Kidney glomerular epithelial cell (primary cell): ENCODE results near the gene VSIG10L.

Experiments
- DNase-seq: peaks from one replicate; lab custom pipeline; 2025; lab: John Stamatoyannopoulos, UW

Gene VSIG10L

GRCh38 chr19:51338563-51339312 lies 3.2 kb downstream of the VSIG10L start:
- DNase-seq: peak; percentile 89

DNA sequence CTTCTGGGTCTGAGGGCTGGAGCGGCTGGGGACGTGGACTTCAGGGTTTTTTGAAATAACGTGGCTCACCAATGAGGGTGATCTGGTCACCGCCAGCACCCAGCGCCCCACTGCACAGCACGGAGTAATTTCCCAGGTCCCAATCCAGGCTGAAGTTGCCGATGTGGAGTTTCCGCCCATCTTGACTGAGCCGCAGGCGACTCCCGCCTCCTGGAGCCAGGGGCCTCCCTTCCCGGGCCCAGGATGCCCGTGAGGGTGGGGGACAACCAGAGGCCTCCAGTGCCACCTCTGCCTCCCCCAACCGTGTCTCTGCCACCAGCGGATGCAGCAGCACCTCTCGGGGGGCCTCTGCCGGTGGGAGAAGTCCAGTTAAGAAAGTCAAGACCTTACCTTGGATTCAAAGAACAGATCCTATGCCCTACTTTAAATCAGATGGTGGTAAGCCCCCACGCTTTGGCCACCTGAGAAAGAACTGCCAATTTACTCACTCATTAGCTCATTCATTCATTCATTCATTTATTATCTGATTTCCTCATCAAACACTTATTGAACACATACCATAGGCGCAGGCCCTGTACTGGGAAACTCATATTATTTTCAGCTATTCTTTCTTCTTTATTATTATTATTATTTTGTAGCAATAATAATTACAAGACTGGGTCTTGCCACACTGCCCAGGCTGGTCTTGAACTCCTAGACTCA lies 3.9 kb downstream of the VSIG10L start:
- DNase-seq: no peak

DNA sequence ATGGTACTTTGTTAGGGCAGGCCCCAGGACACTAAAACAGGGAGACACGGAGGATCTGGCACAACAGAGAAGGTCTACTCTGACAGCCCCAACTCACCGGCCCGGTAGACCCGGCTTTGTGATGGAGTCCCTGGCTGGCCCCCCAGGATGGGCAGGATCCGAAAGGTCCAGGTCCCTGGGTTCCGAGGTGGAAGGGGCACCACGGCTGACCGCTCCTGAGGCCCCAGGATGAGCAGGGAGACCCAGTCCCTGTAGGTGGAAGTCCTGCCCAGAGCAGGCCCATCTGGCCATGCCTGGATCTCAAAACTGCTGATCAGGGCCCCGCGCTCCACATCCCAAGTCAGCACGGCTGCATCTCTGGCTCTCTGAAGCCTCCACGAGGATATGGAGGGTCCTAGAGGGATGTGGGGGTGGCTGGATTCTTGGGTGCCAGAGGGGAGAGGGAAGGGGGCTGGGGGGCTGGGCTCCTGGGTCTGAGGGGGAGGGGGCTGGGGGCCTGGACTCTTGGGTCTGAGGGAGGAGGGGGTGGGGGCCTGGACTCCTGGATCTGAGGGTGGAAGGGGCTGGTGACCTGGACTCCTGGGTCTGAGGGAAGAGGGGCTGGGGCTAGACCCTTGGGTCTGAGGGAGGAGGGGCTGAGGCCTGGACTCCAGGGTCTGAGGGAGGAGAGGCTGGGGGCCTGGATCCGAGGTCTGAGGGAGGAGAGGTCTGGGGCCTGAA lies 4.6 kb downstream of the VSIG10L start:
- no peak for DNase-seq

DNA sequence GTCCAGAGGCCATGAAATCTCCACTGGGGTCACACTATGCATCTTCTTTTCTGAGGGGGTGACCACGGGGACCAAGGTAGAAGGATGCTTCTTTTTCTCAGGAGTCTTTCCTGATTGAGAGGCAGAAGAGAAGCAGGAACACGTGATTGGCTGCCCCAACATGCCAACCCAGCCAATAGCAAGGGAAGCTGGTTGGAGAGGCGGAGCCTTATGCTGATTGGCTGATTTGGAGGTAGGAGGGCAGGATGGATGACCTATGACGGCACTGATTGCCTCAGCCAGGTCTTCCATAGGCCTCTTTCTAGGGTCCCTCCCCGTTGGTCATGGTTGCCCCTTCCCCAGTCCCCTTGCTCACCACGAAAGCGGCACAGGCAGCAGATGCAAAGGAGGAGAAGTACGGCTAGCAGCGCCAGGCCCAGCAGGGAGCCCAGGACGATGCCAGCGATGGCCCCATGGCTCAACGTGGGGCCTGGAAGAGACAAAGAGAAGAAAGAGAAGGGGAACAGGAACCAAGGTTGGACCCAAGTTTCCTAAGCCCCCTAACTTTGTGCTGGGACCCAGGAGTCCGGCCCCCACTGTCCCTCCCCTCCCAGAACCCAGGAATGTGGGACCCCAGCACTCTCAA lies 8.0 kb downstream of the VSIG10L start:
- DNase-seq: no peak

DNA sequence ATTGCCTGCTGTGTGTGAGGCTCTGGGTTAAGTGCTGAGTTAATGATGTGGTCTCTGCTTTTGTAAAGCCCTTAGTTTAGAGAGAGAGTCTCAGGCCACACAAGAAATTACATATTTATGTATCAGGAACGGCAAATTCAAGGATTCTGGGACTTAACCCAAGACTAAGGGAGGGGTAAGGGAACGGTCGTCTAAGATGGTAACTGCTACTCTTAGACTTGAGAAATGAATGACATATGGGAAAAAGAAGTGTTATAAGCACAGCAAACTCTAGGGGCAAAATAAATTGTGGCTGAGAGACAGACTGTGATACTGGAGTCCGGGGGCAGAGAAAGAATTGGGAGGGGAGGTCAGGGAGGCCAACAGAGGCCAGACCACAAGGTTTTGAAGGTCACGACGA lies 10.2 kb downstream of the VSIG10L start:
- no peak for DNase-seq

DNA sequence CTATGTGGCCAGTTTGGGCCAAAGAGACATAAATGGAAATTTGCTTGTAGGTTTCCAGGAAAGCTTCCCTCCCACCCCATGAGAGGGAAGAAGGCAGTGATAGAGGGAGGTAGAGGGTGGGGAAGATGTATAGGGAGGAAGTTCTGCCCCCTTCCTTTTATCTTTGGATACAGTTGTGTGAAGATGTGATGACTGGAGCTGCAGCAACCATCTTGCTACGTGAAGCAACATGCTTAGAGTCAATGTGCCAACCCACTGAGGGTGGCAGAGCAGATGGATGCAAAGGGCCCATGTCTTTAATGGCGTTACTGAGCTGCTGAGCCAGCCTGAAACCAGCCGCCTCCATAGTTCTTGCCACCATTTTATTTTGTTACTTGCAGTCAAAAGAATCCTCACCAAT lies 10.7 kb downstream of the VSIG10L start:
- DNase-seq: no peak

- DNase-seq: no peak
Observed at GRCh38 chr19:51330366-51330765, 11.6 kb downstream of the VSIG10L start.

- DNase-seq: no peak
Observed at GRCh38 chr19:51329411-51329810, 12.5 kb downstream of the VSIG10L start.

- DNase-seq: peak; percentile 2
Observed at GRCh38 chr19:51327066-51328001, 14.6 kb downstream of the VSIG10L start.

- DNase-seq: no peak
Observed at GRCh38 chr19:51326216-51327065, 15.5 kb downstream of the VSIG10L start.

- DNase-seq: no peak
Observed at GRCh38 chr19:51325161-51325976, 16.6 kb downstream of the VSIG10L start.

GRCh38 chr19:51324167-51324481 lies 17.8 kb downstream of the VSIG10L start:
- DNase-seq: no peak

DNA sequence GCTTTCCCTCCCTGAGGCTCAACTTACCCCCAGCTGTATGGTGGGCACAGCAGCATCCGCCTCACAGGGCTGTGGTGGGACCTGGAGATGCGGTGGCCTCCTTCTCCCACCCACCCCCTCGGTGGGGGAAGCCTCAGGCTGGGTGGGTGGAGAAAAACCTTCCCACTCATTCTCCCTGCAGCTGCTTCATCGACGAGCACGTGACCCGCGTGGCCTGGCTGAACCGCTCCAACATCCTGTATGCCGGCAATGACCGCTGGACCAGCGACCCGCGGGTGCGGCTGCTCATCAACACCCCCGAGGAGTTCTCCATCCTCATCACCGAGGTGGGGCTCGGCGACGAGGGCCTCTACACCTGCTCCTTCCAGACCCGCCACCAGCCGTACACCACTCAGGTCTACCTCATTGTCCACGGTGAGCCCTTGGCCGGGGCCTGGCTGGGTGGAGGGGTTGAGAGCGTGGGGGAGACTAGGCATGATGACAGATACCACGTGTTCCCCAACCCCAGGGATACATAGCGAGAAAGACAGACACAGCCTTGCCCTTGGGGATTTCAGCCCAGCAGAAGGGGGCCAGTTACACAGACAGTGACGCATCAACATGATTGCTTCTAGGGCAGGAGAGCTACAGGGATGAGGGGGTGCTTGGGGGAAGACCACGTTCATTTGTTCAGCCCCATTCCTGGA lies 18.3 kb downstream of the VSIG10L start:
- DNase-seq: no peak

DNA sequence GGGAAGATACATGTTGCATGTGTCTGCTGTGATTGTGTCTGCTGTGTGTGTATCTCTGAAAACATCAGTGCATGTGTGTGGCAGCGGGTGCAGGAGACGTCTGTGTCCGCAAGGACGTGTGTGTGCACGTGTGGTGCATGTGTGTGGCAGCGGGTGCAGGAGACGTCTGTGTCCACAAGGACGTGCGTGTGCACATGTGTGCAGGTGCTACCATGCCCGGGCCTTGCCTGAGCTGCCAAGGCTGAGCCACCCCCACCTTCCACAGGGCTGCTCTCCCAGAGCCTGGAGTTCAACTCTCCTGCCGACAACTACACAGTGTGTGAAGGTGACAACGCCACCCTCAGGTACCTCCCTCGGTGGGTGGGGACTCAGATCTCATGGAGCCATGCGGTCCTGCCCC lies 20.1 kb downstream of the VSIG10L start:
- DNase-seq: no peak

DNA sequence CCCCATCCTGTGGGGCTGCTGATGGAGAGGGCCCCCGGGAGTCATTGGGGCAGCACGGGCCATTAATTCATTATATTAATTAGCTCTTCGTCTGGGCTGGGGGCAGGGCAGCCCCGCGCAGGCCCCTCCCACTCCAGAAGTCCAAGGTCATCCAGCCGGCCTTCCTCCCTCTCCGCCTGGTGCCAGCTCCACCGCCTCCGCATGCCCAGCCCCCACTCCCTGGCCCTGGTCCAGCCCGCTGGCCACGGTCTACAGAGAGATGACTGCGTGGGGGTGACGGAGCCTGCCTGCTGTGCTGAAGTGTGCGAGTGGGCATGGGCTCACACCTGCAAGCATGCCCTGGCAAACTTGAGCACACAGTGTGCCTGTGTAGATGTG lies 21.7 kb downstream of the VSIG10L start:
- no peak for DNase-seq

GRCh38 chr19:51319649-51320279 lies 22.2 kb downstream of the VSIG10L start:
- no peak for DNase-seq

DNA sequence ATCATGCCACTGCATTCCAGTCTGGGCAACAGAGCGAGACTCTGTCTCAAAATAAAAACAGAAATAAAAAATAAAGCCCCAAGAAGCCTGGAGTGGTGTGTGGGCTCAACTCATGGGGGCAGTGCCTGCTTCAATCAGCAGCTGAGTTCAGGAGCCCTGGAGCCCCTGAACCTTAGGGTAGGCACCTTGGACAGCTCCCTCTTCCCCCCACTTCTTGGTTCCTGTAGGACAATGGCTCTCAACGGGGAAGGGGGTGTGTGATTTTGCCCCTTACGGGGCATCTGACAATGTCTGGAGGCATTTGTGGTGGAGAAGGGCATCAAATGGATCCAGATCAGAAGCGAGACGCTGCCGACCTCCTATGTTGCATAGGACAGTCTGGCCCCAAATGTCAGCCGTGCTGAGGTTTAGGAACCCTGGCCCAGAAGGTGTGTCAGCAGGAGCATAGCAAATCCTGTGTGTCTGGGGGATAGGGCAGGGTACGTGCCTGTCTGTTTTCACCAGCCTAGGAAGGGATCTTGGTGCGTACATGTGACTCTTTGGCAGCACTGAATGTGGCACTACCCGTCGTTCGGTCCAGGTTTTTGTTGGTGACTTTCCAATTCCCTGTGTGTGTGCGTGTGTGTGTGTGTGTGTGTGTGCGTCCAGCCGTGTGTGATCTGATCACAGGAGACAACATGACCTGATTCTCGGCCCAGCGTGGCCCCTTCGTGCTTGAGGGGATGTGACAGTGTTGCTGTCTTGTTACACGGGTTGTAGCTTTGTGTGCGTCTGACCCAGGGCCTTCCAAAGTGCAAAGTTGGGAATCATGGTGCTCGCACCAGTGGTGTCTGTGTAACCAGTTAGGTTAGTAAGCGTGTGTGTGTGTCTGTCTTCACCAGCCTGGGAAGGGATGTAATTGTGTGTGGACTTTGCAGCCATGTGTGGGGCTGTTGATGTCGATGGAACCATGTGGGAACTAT lies 23.0 kb downstream of the VSIG10L start:
- DNase-seq: no peak

DNA sequence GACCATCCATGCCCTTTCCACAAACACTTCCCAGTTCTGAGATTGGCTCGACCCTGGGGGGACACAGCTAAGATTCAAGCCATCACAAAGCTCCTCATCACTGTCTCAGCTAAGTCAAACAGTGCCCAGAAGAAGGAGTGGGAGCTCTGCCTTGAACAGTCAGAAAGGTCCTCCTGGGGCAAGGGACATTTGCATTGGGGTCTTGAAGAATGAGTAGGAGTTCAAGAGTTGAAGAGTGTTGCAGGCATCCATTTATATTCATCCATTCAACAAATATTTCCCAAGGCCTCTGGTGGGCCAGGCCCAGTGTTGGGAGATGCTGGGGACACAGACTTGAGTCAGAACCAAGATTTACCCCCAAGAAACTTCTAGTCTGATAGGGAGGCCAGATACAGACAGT lies 24.0 kb downstream of the VSIG10L start:
- DNase-seq: no peak
